Measurements from ENCODE around the gene SERPINA5.
"Not testable (repeated sequence)": the region's sequence is repeated elsewhere in the genome, so short reads cannot be mapped to it uniquely, and the experiment has no call there.

Gene SERPINA5

GRCh38 chr14:94624537-94625352 lies 43.5 kb downstream of the SERPINA5 start:
- no peak for DNase-seq

DNA sequence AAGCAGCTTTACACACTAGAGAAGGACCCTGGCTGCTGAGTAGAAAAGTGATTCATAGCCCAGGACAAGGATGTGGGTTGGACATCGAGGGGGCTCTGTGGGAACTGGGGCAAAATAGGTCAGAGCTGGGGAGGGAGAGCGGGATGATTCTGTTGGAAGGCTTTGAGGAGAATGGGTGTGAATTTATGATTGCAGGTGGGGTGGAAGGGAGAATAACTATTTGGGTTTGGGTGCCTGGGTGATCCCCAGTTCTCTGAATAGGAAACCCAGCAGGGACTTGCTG lies 44.1 kb downstream of the SERPINA5 start:
- DNase-seq: no peak

DNA sequence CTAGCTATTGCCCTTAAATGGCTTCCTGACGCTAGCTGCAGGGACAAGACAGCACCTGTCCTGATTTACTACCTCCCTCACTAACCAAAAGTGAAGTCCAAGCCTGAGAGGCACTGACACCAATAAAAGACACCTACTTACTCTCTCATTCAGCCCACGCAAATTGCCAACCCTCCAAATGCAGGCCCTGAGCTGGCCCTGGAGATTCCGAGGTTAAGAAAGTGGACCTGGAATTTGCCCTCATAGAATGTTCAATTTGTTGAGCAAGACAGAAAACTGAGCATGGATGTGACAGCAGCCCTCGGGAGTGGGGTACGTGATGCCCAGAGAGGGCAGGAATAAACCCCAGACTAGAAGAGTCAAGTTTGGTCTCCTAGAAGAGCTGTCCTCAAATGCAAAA lies 47.4 kb downstream of the SERPINA5 start:
- no peak for DNase-seq

DNA sequence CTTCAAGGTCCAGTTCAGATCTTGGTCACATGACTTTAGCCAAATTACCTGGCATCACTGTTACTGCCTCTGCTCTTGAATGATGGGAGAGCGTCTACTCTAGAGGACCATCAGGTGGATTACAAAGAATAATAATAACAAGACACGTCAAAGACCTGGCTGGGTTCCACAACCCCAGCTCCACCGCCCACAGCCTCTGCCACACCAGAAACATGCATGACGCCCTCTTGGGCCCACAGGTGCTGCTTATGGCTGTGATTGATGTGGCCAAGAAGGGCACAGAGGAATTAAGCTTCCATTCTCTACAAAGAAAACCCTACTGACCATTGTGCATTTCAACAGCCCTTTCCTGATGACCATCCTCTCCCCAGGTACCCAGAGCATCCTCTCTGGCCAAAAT lies 49.2 kb downstream of the SERPINA5 start:
- no peak for DNase-seq

GRCh38 chr14:94631050-94631449 lies 49.8 kb downstream of the SERPINA5 start:
- no peak for DNase-seq

GRCh38 chr14:94631536-94632304 lies 50.5 kb downstream of the SERPINA5 start:
- no peak for DNase-seq

GRCh38 chr14:94632305-94632590 lies 51.0 kb downstream of the SERPINA5 start:
- no peak for DNase-seq

- no peak for DNase-seq
These were observed 51.9 kb downstream of the SERPINA5 start for GRCh38 chr14:94633121-94633520.

- DNase-seq: no peak
These were observed 53.9 kb downstream of the SERPINA5 start for GRCh38 chr14:94635154-94635553.

DNA sequence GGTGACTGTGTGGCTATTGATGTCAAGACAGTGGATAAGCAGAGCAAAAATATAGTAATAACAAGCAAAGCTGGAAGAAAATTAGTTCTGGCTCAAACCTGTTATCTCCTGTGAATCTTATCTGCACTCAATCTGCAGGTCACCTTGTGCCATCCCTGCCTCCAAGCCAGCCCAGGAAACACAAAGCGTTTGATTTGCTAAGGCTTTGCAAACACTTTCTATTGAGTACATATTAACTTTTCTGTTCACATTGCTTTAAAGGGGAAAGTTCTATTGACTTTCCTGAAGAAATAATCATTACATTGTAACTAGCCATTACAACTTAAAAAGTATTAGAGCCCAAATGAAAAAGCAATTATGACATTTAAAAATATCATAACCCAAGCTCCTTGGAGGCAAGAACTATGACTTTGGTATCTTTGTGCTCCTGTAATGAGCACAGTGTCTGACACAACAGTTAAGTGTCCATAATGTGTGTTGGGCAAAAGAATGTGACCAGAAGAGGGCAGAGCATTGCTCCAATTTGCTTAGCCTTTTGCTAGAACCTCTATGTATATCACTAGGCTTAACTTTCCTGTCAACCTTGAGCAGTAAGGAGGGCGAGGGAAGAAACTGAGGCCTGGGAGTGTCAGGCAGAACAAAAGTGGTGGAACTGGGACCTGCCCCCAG lies 55.7 kb downstream of the SERPINA5 start:
- no peak for DNase-seq

GRCh38 chr14:94637814-94638213 lies 56.6 kb downstream of the SERPINA5 start:
- DNase-seq: not testable (repeated sequence)

GRCh38 chr14:94638339-94638738 lies 57.1 kb downstream of the SERPINA5 start:
- no peak for DNase-seq

- DNase-seq: no peak
These were observed 58.0 kb downstream of the SERPINA5 start for GRCh38 chr14:94638961-94639817.

DNA sequence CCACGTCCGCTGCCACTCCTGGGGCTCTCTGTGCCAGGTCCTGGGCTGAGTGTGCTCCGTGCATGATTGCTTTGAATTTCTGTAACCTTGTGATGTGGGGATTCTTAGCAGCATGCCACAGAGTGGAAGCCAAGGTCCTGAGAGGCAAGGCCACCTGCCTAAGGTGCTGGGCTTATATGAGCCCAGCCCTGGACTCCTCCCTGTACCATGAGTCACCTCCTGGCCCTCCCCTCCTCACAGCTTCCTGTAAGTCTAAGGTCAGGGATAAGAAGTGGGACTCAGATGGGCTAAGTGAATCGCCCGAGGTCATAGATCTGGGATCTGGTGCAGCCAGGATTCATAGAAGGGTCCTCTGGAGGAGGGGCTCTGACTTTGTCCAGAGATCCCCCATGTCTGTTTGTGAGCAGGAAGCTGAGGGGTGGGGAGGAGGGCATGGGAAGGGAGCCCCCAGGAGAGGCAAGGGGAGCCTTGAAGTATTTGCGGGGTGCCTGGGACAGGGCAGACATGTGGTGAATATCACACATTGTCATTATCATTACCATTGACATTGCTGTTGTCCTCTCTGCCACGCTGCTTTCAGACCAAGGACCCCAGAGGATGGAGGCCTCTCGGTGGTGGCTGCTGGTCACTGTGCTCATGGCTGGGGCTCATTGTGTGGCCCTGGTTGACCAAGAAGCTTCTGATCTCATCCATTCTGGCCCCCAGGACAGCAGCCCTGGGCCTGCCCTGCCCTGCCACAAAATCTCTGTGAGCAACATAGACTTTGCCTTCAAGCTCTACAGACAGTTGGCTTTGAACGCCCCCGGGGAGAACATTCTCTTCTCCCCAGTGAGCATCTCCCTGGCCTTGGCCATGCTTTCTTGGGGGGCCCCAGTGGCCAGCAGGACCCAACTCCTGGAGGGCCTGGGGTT lies 59.8 kb downstream of the SERPINA5 start:
- no peak for DNase-seq

- no peak for DNase-seq
These were observed 60.4 kb downstream of the SERPINA5 start for GRCh38 chr14:94641632-94641955.
